HepG2 (cell line): Measurements from ENCODE around the gene SNURF. TPM values are rescaled to one million over a fixed set of nuclear protein-coding genes. Genes with fewer than 3 reads are reported as not detected.
A peak's percentile ranks its signal among the peaks of the same experiment; 100 is the strongest.

Source experiments
- NR2C2 ChIP-seq: sonication (generic); formaldehyde crosslinking; IDR thresholded peaks from 2 replicates; pipeline ENCODE4 v1.4.0; 2020; ENCODE audit warnings: missing genetic modification reagents, mild to moderate bottlenecking, moderate library complexity, borderline replicate concordance
- POLR2G ChIP-seq: fragments of 200-400 bp; formaldehyde crosslinking; IDR thresholded peaks from 2 replicates; pipeline ENCODE4 v1.6.1; 2018; ENCODE audit warnings: mild to moderate bottlenecking, low read depth, low read length, moderate library complexity
- RBFOX2 ChIP-seq: fragments of 200-400 bp; formaldehyde crosslinking; IDR thresholded peaks from 2 replicates; pipeline ENCODE4 v1.6.1; 2017; ENCODE audit warnings: low read depth, mild to moderate bottlenecking, low read length
- TBX2 ChIP-seq: sonication (generic); formaldehyde crosslinking; IDR thresholded peaks from 2 replicates; pipeline ENCODE4 v1.5.0; 2020; ENCODE audit warnings: missing genetic modification reagents, mild to moderate bottlenecking, borderline replicate concordance
- TP53 ChIP-seq: sonication (generic); formaldehyde crosslinking; conservative IDR thresholded peaks from 2 replicates; pipeline ENCODE4 v1.4.0; 2020; ENCODE audit warnings: missing genetic modification reagents
- ZFY ChIP-seq: sonication (generic); formaldehyde crosslinking; IDR thresholded peaks from 2 replicates; pipeline ENCODE4 v1.4.0; 2020; ENCODE audit warnings: missing genetic modification reagents
- ZNF263 ChIP-seq: sonication (generic); formaldehyde crosslinking; IDR thresholded peaks from 2 replicates; pipeline ENCODE4 v1.4.0; 2020; ENCODE audit warnings: missing genetic modification reagents
- ZNF790 ChIP-seq: sonication (generic); formaldehyde crosslinking; IDR thresholded peaks from 2 replicates; pipeline ENCODE4 v1.8.0; 2022; ENCODE audit warnings: missing genetic modification reagents, mild to moderate bottlenecking, borderline replicate concordance
- polyA plus RNA-seq, 8 experiments: library from polyadenylated mRNA; depleted of rRNA in 3 of 8; stranded (reverse) in 7 of 8; unstranded in 1 of 8; fragments of >200 nt; fragmentation: Illumina TruSeq in 4 of 8; extraction: Trizol in 4 of 8; gene quantifications; 2 replicates each; pipeline versions ENCODE4 v1.2.1 to v1.2.3, GENCODE V29; 2011 to 2016; ENCODE audit warnings: low read depth in 4 of 8, missing spikeins in 1 of 8, mixed read lengths in 1 of 8; ENCODE audit not compliant: insufficient read depth in 1 of 8
- total RNA-seq, 5 experiments: library from RNA; depleted of rRNA; stranded (reverse); fragments of >200 nt; fragmentation: Illumina TruSeq; extraction: Trizol; gene quantifications; 2 replicates each; pipeline ENCODE4 v1.2.3, GENCODE V29; 2016; ENCODE audit warnings: low read depth in 1 of 5
- TF ChIP-seq, protein P1 (sequence below): sonication (generic); formaldehyde crosslinking; IDR thresholded peaks from 2 replicates; pipeline ENCODE4 v1.5.0; 2020; ENCODE audit warnings: missing genetic modification reagents
- TF ChIP-seq, protein P2 (sequence below): sonication (generic); formaldehyde crosslinking; IDR thresholded peaks from 2 replicates; pipeline ENCODE4 v1.4.0; 2020; ENCODE audit warnings: missing genetic modification reagents
- TF ChIP-seq, protein P3 (sequence below): sonication (generic); formaldehyde crosslinking; IDR thresholded peaks from 2 replicates; pipeline ENCODE4 v1.4.0; 2020; ENCODE audit warnings: missing genetic modification reagents
- TF ChIP-seq, protein P4 (sequence below): sonication (generic); formaldehyde crosslinking; IDR thresholded peaks from 2 replicates; pipeline ENCODE4 v1.9.0; 2021; ENCODE audit warnings: missing genetic modification reagents, borderline replicate concordance
- TF ChIP-seq, protein P5 (sequence below): sonication (generic); formaldehyde crosslinking; IDR thresholded peaks from 2 replicates; pipeline ENCODE4 v1.5.0; 2020; ENCODE audit warnings: mild to moderate bottlenecking, missing genetic modification reagents
- TF ChIP-seq, protein P6 (sequence below): sonication (generic); formaldehyde crosslinking; IDR thresholded peaks from 2 replicates; pipeline ENCODE4 v1.8.0; 2022; ENCODE audit warnings: mild to moderate bottlenecking, missing genetic modification reagents, moderate library complexity

SNURF gene
- total and polyA plus RNA-seq, 2 of the 13 experiments (the other 11 are each of a cell fraction or from before 2014, with no cell fraction given) = 2.1 to 7.6 TPM

DNA sequence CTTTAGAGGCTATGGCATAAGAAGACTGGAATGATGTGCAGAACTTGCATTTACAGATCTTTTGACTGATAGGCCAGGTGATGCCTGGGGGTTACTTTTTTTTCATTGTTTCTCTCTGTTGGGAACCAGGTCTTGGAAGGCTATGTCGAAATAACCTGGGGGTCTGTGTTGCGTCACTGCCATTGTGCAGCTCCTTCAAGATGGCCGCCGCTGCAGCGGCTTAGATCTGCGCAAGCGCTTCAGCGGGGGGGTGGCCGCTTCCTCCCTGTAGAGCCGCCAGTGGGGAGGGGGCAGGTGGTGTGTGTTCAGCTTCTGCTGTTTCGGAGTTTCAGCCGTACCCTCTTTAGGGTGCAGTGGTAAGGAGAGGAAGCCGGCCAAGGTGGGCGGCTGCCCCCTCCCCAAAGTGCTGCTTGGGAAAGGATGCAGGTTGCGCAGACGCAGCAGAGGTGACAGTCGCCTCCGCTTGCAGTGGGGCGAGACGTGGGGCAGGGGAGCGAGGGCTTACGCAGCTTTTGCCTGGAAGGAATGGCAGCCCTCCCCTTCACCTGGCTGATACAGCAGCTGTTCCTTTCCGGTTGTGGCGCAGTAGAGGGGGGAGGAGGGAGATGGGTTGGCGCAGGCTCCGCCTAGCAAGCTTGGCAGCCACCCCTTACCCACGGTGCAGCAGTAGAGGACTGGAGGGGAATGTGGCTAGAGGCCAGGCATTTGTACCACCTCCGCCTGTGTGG is 1.5 kb downstream of the SNURF start (continued):
- no peak for TF ChIP-seq TP53 (CRISPR knock-in tag)
- TF ChIP-seq RBFOX2 = peak; percentile 56
- peak; percentile 57; the same call in 1 of the 2 replicates for TF ChIP-seq POLR2G
- TF ChIP-seq ZNF263 (CRISPR knock-in tag) = 0 out of 2 replicates have a peak, but pooled peaks have one; percentile 30
- TF ChIP-seq, protein P1, sequence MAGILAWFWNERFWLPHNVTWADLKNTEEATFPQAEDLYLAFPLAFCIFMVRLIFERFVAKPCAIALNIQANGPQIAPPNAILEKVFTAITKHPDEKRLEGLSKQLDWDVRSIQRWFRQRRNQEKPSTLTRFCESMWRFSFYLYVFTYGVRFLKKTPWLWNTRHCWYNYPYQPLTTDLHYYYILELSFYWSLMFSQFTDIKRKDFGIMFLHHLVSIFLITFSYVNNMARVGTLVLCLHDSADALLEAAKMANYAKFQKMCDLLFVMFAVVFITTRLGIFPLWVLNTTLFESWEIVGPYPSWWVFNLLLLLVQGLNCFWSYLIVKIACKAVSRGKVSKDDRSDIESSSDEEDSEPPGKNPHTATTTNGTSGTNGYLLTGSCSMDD (CRISPR knock-in tag) = no peak
- TF ChIP-seq, protein P2, sequence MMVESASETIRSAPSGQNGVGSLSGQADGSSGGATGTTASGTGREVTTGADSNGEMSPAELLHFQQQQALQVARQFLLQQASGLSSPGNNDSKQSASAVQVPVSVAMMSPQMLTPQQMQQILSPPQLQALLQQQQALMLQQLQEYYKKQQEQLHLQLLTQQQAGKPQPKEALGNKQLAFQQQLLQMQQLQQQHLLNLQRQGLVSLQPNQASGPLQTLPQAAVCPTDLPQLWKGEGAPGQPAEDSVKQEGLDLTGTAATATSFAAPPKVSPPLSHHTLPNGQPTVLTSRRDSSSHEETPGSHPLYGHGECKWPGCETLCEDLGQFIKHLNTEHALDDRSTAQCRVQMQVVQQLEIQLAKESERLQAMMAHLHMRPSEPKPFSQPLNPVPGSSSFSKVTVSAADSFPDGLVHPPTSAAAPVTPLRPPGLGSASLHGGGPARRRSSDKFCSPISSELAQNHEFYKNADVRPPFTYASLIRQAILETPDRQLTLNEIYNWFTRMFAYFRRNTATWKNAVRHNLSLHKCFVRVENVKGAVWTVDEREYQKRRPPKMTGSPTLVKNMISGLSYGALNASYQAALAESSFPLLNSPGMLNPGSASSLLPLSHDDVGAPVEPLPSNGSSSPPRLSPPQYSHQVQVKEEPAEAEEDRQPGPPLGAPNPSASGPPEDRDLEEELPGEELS (CRISPR knock-in tag) = no peak
- no peak for TF ChIP-seq ZNF790 (CRISPR knock-in tag)
- TF ChIP-seq, protein P3, sequence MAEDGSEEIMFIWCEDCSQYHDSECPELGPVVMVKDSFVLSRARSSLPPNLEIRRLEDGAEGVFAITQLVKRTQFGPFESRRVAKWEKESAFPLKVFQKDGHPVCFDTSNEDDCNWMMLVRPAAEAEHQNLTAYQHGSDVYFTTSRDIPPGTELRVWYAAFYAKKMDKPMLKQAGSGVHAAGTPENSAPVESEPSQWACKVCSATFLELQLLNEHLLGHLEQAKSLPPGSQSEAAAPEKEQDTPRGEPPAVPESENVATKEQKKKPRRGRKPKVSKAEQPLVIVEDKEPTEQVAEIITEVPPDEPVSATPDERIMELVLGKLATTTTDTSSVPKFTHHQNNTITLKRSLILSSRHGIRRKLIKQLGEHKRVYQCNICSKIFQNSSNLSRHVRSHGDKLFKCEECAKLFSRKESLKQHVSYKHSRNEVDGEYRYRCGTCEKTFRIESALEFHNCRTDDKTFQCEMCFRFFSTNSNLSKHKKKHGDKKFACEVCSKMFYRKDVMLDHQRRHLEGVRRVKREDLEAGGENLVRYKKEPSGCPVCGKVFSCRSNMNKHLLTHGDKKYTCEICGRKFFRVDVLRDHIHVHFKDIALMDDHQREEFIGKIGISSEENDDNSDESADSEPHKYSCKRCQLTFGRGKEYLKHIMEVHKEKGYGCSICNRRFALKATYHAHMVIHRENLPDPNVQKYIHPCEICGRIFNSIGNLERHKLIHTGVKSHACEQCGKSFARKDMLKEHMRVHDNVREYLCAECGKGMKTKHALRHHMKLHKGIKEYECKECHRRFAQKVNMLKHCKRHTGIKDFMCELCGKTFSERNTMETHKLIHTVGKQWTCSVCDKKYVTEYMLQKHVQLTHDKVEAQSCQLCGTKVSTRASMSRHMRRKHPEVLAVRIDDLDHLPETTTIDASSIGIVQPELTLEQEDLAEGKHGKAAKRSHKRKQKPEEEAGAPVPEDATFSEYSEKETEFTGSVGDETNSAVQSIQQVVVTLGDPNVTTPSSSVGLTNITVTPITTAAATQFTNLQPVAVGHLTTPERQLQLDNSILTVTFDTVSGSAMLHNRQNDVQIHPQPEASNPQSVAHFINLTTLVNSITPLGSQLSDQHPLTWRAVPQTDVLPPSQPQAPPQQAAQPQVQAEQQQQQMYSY = no peak
- TF ChIP-seq, protein P4, sequence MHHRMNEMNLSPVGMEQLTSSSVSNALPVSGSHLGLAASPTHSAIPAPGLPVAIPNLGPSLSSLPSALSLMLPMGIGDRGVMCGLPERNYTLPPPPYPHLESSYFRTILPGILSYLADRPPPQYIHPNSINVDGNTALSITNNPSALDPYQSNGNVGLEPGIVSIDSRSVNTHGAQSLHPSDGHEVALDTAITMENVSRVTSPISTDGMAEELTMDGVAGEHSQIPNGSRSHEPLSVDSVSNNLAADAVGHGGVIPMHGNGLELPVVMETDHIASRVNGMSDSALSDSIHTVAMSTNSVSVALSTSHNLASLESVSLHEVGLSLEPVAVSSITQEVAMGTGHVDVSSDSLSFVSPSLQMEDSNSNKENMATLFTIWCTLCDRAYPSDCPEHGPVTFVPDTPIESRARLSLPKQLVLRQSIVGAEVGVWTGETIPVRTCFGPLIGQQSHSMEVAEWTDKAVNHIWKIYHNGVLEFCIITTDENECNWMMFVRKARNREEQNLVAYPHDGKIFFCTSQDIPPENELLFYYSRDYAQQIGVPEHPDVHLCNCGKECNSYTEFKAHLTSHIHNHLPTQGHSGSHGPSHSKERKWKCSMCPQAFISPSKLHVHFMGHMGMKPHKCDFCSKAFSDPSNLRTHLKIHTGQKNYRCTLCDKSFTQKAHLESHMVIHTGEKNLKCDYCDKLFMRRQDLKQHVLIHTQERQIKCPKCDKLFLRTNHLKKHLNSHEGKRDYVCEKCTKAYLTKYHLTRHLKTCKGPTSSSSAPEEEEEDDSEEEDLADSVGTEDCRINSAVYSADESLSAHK (CRISPR knock-in tag) = no peak
- TF ChIP-seq, protein P5, sequence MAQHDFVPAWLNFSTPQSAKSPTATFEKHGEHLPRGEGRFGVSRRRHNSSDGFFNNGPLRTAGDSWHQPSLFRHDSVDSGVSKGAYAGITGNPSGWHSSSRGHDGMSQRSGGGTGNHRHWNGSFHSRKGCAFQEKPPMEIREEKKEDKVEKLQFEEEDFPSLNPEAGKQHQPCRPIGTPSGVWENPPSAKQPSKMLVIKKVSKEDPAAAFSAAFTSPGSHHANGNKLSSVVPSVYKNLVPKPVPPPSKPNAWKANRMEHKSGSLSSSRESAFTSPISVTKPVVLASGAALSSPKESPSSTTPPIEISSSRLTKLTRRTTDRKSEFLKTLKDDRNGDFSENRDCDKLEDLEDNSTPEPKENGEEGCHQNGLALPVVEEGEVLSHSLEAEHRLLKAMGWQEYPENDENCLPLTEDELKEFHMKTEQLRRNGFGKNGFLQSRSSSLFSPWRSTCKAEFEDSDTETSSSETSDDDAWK (CRISPR knock-in tag) = no peak
- TF ChIP-seq ZFY (CRISPR knock-in tag) = peak; percentile 18; the same call in 1 of the 2 replicates
- TF ChIP-seq, protein P6, sequence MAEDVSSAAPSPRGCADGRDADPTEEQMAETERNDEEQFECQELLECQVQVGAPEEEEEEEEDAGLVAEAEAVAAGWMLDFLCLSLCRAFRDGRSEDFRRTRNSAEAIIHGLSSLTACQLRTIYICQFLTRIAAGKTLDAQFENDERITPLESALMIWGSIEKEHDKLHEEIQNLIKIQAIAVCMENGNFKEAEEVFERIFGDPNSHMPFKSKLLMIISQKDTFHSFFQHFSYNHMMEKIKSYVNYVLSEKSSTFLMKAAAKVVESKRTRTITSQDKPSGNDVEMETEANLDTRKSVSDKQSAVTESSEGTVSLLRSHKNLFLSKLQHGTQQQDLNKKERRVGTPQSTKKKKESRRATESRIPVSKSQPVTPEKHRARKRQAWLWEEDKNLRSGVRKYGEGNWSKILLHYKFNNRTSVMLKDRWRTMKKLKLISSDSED = no peak
- TF ChIP-seq NR2C2 (CRISPR knock-in tag) = no peak
- TF ChIP-seq TBX2 (CRISPR knock-in tag) = peak; percentile 31; the same call in 1 of the 2 replicates
